GM19463 (cell line): ENCODE measurements around the gene HSPA1L.

Experiments used
- ATAC-seq: cut with Tn5 transposase; IDR thresholded peaks from one replicate; pipeline ENCODE4 v1.9.1; 2021; ENCODE audit warnings: mild to moderate bottlenecking, moderate library complexity; ENCODE audit not compliant: unreplicated experiment

HSPA1L gene

GRCh38 chr6:31784098-31784925 lies 30.8 kb downstream of the HSPA1L start:
- ATAC-seq, result no peak

GRCh38 chr6:31782126-31782855 lies 32.8 kb downstream of the HSPA1L start:
- no peak for ATAC-seq

DNA sequence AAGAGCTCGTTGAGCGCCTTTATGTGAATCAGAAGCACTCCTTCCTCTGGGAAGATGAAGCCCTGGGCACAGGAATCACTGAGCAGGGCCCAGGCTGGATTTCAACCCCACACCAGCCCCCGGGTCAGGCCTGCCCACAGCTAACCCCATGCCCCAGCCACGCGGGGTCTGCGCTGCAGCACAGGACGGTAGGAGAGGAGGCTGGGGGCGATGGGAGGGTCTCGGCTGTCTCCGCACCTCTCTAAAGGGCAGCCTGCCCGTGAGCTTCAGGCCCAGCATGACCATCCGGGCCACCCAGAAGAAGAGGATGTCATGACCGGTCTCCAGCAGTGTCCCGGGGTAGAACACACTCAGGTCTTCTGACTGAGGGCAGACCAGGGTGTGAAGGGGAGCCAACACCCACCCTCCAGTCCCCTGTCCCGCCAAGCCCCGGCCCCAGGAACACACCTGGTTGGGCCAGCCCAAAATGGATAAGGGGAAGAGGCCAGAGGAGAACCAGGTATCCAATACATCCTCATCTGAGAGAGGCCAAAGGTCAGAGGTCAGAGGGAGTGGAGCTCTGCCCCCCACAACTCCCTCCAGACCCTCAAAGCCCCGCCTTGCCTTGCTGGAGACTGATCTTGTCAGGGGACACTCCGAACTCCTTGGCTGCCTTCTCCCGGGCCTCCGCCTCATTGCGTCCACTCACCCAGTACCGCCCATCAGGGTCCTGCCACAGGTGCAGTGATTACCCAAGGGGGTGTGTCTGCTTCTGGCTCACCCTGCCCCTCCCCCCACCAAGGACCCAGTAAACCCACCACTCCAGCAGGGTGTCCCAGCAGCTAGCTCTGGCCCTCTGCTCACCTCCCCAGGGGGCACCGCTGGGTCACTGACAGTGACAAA lies 33.6 kb downstream of the HSPA1L start:
- ATAC-seq, result no peak

DNA sequence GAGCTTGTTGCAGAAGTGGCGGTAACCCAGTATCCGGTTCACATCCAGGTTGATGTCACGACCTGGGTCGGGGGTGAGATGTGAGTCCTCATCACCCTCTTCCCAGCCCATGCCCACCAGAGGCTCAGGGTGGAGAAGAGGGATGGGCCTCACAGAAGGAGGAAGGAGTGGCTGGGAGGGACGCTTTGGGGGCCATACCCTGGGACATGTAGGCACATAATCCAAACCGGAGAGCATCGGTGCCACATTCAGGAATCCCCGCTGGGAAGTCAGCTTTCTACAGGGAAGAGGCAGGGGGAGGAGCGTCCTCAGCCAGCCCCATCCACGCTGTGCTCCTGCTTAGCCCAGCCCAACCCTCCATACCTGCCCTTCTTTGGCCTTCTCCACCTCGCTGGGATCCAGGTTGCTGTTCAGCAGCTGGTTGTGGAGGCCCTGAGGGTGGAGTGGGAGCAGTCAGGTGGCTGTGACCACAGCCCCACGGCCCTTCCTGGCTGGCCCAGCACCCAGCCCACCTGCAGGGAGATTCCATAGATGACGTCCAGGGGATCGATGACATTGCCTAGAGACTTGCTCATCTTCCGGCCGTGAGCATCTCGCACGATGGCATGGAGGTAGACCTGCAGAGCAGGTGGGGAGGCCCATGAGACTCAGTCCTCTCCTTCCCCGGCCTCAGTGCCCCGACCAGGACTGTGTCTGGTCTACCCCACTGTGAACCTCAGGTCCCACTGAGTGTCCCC lies 34.4 kb downstream of the HSPA1L start:
- ATAC-seq, result no peak

- no peak for ATAC-seq
Measured at GRCh38 chr6:31779908-31780307, 35.2 kb downstream of the HSPA1L start.

DNA sequence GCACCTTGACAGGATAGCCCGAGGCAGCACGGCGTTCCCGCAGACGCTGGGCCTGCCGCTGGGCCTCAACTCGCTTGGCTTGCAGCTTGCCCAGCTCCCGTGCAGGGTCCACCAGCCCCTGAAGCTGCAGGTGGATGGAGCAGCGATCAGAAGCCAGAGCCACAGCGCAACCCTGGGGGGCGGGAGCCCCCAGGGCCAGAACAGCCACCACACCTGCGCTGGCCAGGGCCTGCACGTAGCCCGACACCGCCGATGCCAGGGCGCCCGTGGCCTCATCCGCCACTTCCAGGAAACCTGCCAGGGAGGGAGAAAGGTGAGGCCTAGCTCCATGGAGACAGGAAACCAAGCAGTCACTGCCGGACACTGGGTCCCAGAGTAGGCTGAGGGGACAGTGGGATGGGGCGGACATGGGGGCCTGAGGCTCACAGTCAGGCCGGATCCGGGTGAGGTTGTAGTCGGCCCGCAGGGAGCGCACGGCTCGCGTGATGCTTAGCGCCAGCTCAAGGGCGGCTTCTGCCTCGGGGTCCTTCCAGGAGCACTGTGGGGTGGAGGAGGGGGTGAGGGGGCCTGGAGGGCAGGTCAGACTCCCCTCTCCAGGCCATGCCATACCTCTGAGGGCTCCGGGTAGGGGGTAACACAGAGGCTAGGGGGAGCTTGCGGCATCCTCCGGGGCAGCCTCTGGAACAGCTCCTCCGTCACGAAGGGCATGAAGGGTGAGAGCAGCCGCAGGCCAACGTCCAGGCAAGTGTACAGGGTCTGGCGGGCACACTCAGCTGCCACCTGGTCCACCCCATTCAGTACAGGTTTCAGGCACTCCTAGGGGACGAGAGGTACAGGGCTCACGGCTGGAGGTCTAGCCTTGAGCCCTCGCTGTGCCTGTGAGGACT lies 35.8 kb downstream of the HSPA1L start:
- ATAC-seq, result no peak

- ATAC-seq, result no peak
Measured at GRCh38 chr6:31778193-31778592, 36.9 kb downstream of the HSPA1L start.

GRCh38 chr6:31777667-31778050 lies 37.4 kb downstream of the HSPA1L start:
- ATAC-seq, result no peak

GRCh38 chr6:31776989-31777666 lies 38.0 kb downstream of the HSPA1L start, which contains the start of gene VWA7:
VWA7 (minus strand) TSS chr6:31777328; CDS start chr6:31776779, 549 bp downstream.
- peak; percentile 90 for ATAC-seq

GRCh38 chr6:31776485-31776988 lies 38.5 kb downstream of the HSPA1L start:
- no peak for ATAC-seq

GRCh38 chr6:31775633-31776484 lies 39.2 kb downstream of the HSPA1L start:
- ATAC-seq, result no peak

DNA sequence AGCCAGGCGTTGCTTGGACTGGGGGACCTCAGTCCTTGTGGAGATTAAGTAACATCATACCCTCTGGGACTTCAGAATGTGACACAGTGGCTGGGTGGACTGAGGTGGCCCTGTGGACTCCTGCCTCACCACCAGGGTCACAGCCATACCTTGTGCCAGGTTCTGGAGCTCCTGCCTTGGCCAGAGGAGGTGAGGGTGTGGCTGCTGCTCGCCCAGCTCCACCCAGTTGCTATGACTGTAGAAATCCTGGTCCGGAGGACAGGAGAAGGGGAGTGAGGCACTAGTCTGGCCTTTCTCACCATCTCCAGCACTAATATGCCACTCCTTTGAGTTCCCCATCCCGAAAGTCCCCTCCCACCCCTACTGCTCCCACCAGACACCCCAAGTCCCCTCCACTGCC lies 39.9 kb downstream of the HSPA1L start:
- no peak for ATAC-seq

GRCh38 chr6:31771992-31772358 lies 43.1 kb downstream of the HSPA1L start:
- ATAC-seq, result no peak

DNA sequence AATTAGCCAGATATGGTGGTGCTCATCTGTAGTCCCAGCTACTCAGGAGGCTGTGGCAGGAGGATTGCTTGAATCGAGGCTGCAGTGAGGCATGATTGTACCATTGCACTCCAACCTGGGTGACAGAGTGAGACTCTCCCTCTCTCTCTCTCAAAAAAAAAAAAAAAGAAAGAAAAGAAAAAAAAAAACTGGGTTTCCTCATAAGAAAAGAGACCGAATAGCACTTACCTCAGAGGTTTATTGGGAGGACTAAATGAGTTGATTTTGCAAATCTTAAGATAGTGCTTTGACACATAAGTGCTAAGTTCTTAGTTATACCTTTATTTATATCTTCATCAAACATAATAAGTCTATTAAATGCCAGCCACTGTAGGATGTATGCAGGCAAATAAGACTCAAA lies 44.2 kb downstream of the HSPA1L start:
- ATAC-seq, result no peak

GRCh38 chr6:31769684-31770371 lies 45.3 kb downstream of the HSPA1L start:
- no peak for ATAC-seq

DNA sequence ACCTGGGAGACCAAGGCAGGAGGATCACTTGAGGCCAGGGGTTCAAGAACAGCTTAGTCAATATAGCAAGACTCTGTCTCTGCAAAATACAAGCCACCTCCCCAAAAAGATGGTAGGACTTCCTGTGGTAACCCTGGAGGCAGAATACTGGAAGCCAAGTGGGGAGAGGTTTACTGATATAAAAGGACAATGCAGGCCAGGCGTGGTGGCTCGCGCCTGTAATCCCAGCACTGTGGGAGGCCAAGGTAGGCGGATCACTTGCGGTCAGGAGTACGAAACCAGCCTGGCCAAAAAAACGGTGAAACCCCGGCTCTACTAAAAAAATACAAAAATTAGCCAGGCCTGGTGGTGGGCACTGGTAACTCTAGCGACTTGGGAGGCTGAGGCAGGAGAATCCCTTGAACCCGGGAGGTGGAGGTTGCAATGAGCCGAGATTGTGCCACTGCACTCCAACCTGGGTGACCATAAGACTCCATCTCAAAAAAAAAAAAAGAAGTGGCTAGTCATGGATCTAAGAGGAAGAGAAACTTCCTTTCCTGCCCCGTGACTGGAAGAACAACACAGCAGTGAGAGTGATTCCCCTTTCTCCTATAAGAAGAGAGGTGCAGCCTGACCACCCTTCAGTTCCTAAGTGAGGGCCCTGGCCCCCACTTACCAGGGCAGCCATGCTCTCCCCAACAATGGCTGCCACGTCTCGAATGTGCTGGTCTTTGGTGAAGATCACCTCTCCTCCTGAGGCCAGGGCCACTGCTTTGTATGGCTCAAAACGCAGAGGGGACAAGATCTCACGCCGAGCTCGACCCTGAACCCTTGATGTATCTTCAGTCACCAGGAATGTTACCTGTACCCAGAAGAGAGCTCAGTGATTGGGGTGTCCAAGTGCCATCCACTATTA lies 46.5 kb downstream of the HSPA1L start:
- no peak for ATAC-seq
